ENCODE measurements around the gene OR52N4. TPM values are rescaled to one million over a fixed set of nuclear protein-coding genes. Genes with fewer than 3 reads are reported as not detected.

Gene OR52N4
- total RNA-seq, 1 experiment from 2014 or later, result not detected

GRCh38 chr11:5796541-5796940 lies 42.5 kb downstream of the OR52N4 start:
- Histone ChIP-seq H3K36me3 (ENCODE audit: low read depth, low read length) (no peaks in the 10 kb centered on the region), H3K4me1 (ENCODE audit: insufficient read depth, low read length) (no peaks in the 10 kb centered on the region), H3K9me2 (replicated peaks; ENCODE audit: low read length) (no peaks in the 10 kb centered on the region), H3K9me3 (ENCODE audit: low read length) (no peaks in the 10 kb centered on the region), H3K27ac (ENCODE audit: low read length) (no peak overlapping the region), H3K4me2 (ENCODE audit: low read length) (no peak overlapping the region), H4K20me1 (ENCODE audit: low read length) (no peaks in the 10 kb centered on the region), H3K27me3 (ENCODE audit: low read length) (no peaks in the 10 kb centered on the region), H3F3A (ENCODE audit: low read length, unreplicated experiment) (no peaks in the 10 kb centered on the region), H3K4me3 (ENCODE audit: low read length) (no peak overlapping the region), H2AFZ (ENCODE audit: low read length) (no peak overlapping the region), H3K79me2 (ENCODE audit: low read length) (no peaks in the 10 kb centered on the region), H3K9ac (ENCODE audit: low read length) (no peak overlapping the region)
- CTCF ChIA-PET, result no interaction called here
- intact Hi-C loops (cut with micrococcal nuclease), result no loop called here
- TF ChIP-seq EZH2phosphoT487 (IDR thresholded peaks at IDR 0.05; ENCODE audit: borderline replicate concordance, low read length) (no peak), CTCF (conservative IDR thresholded peaks at IDR 0.05; ENCODE audit: low read depth, low read length) (no peak), EZH2 (IDR thresholded peaks at IDR 0.05; ENCODE audit: low read length, unreplicated experiment) (no peak)
- DNase-seq, result no peak
- POLR2A ChIA-PET (ENCODE audit: unreplicated experiment), result no interaction called here
- ATAC-seq, result no peak
- BruUV-seq (replicated peaks), result no TSS peak

DNA sequence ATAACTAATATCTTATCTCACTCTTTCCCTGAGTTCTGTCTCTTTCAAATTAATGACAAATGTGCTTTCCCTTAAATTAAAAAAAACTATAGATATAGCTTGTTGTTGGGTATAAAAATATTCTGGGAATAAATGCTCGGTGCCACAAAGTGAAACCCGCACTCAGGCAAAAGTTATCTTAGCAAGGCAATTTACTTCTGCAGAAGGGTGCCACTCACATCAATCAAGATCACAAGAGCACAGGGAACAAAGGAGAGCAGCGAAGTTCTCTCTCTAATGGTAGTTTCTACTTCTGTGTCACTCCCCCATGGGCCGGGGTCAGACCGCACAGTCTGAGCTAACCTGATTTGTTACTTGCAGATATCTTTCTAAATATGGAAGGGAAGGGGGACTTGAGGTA lies 49.9 kb downstream of the OR52N4 start:
- intact Hi-C loops (cut with micrococcal nuclease), result loop anchor here (10.0 kb wide), 1 partner anchor 599 kb away; the partner anchor contains the start of gene OR51V1
- no TSS peak for BruUV-seq (replicated peaks)
- ChIA-PET CTCF (no interaction called here), POLR2A (ENCODE audit: unreplicated experiment) (no interaction called here)
- H3K9ac ChIP-seq (ENCODE audit: low read length), result no peak overlapping the region
- H3K79me2 ChIP-seq (ENCODE audit: low read length), result no peaks in the 10 kb centered on the region
- H3K9me3 ChIP-seq (ENCODE audit: low read length), result no peaks in the 10 kb centered on the region
- no peaks in the 10 kb centered on the region for H3K36me3 ChIP-seq (ENCODE audit: low read depth, low read length)
- no peak overlapping the region for H3K27ac ChIP-seq (ENCODE audit: low read length)
- TF ChIP-seq CTCF (conservative IDR thresholded peaks at IDR 0.05; ENCODE audit: low read depth, low read length), result no peak
- no peak for TF ChIP-seq EZH2phosphoT487 (IDR thresholded peaks at IDR 0.05; ENCODE audit: borderline replicate concordance, low read length)
- no peak for TF ChIP-seq EZH2 (IDR thresholded peaks at IDR 0.05; ENCODE audit: low read length, unreplicated experiment)
- no peak overlapping the region for H2AFZ ChIP-seq (ENCODE audit: low read length)
- ATAC-seq (no peak), DNase-seq (no peak)
- no peaks in the 10 kb centered on the region for H3K4me1 ChIP-seq (ENCODE audit: insufficient read depth, low read length)
- H3K4me2 ChIP-seq (ENCODE audit: low read length), result no peak overlapping the region
- peaks cover 32% of the 10 kb centered on the region for H3K27me3 ChIP-seq (ENCODE audit: low read length)
- H3K9me2 ChIP-seq (replicated peaks; ENCODE audit: low read length), result no peaks in the 10 kb centered on the region
- H4K20me1 ChIP-seq (ENCODE audit: low read length), result no peaks in the 10 kb centered on the region
- H3F3A ChIP-seq (ENCODE audit: low read length, unreplicated experiment), result no peaks in the 10 kb centered on the region
- no peak overlapping the region for H3K4me3 ChIP-seq (ENCODE audit: low read length)

Other genes starting within 250 kb of the OR52N4 start
- gene UBQLN3, start 244.3 kb upstream of the OR52N4 start, total RNA-seq (2014; rRNA removed), result not detected in 2 replicates
- gene UBQLNL, start 237.5 kb upstream of the OR52N4 start, total RNA-seq (2014; rRNA removed), result not detected in 2 replicates
- gene OR52H1, start 205.7 kb upstream of the OR52N4 start, total RNA-seq (2014; rRNA removed), result not detected in 2 replicates
- gene OR52B6, start 173.4 kb upstream of the OR52N4 start, total RNA-seq (2014; rRNA removed), result not detected in 2 replicates
- 10.1 and 12.6 TPM in 2 replicates for gene TRIM6, start 157.6 kb upstream of the OR52N4 start, total RNA-seq (2014; rRNA removed)
- 1.3 and 1.6 TPM in 2 replicates for gene TRIM34, start 129.2 kb upstream of the OR52N4 start, total RNA-seq (2014; rRNA removed)
- gene TRIM5, start 69.2 kb upstream of the OR52N4 start, total RNA-seq (2014; rRNA removed), result 16.1 and 18.6 TPM in 2 replicates
- not detected in 2 replicates for gene TRIM22, start 64.5 kb upstream of the OR52N4 start, total RNA-seq (2014; rRNA removed)
- gene OR56B1, start 17.8 kb upstream of the OR52N4 start, total RNA-seq (2014; rRNA removed), result not detected in 2 replicates
- not detected in 2 replicates for gene OR52N5, start 29.1 kb downstream of the OR52N4 start, total RNA-seq (2014; rRNA removed)
- not detected in 2 replicates for gene OR52N1, start 37.0 kb downstream of the OR52N4 start, total RNA-seq (2014; rRNA removed)
- not detected in 2 replicates for gene OR52N2, start 54.7 kb downstream of the OR52N4 start, total RNA-seq (2014; rRNA removed)
- gene OR52E6, start 87.7 kb downstream of the OR52N4 start, total RNA-seq (2014; rRNA removed), result not detected in 2 replicates
- gene OR52E8, start 103.4 kb downstream of the OR52N4 start, total RNA-seq (2014; rRNA removed), result not detected in 2 replicates
- gene OR52E4, start 126.4 kb downstream of the OR52N4 start, total RNA-seq (2014; rRNA removed), result not detected in 2 replicates
- gene OR52E5, start 139.0 kb downstream of the OR52N4 start, total RNA-seq (2014; rRNA removed), result not detected in 2 replicates
- gene OR56A3, start 188.0 kb downstream of the OR52N4 start, total RNA-seq (2014; rRNA removed), result not detected in 2 replicates
- not detected in 2 replicates for gene OR56A5, start 214.3 kb downstream of the OR52N4 start, total RNA-seq (2014; rRNA removed)
- not detected in 2 replicates for gene OR52L1, start 232.7 kb downstream of the OR52N4 start, total RNA-seq (2014; rRNA removed)